HG03565 (cell line): ENCODE measurements around the gene C10orf62.
"Not testable (repeated sequence)": the region's sequence is repeated elsewhere in the genome, so short reads cannot be mapped to it uniquely, and the experiment has no call there.

Experiments used
- ATAC-seq: cut with Tn5 transposase; IDR thresholded peaks from one replicate; pipeline ENCODE4 v1.9.1; 2021; ENCODE audit warnings: mild to moderate bottlenecking, moderate library complexity; ENCODE audit not compliant: unreplicated experiment

C10orf62 gene

GRCh38 chr10:97563337-97563736 lies 26.2 kb upstream of the C10orf62 start:
- ATAC-seq, result no peak

GRCh38 chr10:97564776-97565175 lies 24.7 kb upstream of the C10orf62 start:
- no peak for ATAC-seq

GRCh38 chr10:97566336-97566996 lies 23.1 kb upstream of the C10orf62 start:
- ATAC-seq, result no peak

GRCh38 chr10:97567891-97568290 lies 21.6 kb upstream of the C10orf62 start:
- ATAC-seq, result no peak

GRCh38 chr10:97570146-97570788 lies 19.3 kb upstream of the C10orf62 start:
- no peak for ATAC-seq

- ATAC-seq, result no peak
Measured at GRCh38 chr10:97570789-97571471, 18.6 kb upstream of the C10orf62 start.

GRCh38 chr10:97571622-97572021 lies 17.9 kb upstream of the C10orf62 start:
- ATAC-seq, result no peak

- ATAC-seq, result peak; percentile 56
Measured at GRCh38 chr10:97572214-97572989, 17.1 kb upstream of the C10orf62 start, which contains the start of gene ANKRD2. TSS of gene ANKRD2 (plus strand) at chr10:97572779. CDS start at chr10:97572789, 10 bp downstream.

GRCh38 chr10:97573021-97573420 lies 16.5 kb upstream of the C10orf62 start:
- no peak for ATAC-seq

- ATAC-seq, result no peak
Measured at GRCh38 chr10:97573672-97574071, 15.8 kb upstream of the C10orf62 start.

GRCh38 chr10:97574374-97575126 lies 15.0 kb upstream of the C10orf62 start:
- no peak for ATAC-seq

GRCh38 chr10:97575127-97575668 lies 14.3 kb upstream of the C10orf62 start:
- ATAC-seq, result no peak

GRCh38 chr10:97576487-97576886 lies 13.0 kb upstream of the C10orf62 start:
- ATAC-seq, result not testable (repeated sequence)

GRCh38 chr10:97577701-97578100 lies 11.8 kb upstream of the C10orf62 start:
- ATAC-seq, result no peak

- ATAC-seq, result no peak
Measured at GRCh38 chr10:97578171-97578844, 11.2 kb upstream of the C10orf62 start.

GRCh38 chr10:97580421-97581367 lies 8.8 kb upstream of the C10orf62 start:
- ATAC-seq, result no peak

- no peak for ATAC-seq
Measured at GRCh38 chr10:97582169-97582568, 7.4 kb upstream of the C10orf62 start.

GRCh38 chr10:97583476-97583875 lies 6.0 kb upstream of the C10orf62 start:
- no peak for ATAC-seq
